Thyroid gland (tissue), 4 donors: Measurements from ENCODE around the gene INTS7. TPM values are rescaled to one million over a fixed set of nuclear protein-coding genes. Genes with fewer than 3 reads are reported as not detected.
"Not testable (repeated sequence)": the region's sequence is repeated elsewhere in the genome, so short reads cannot be mapped to it uniquely, and the experiment has no call there.

Experiments
- DNase-seq, 2 donors: peaks; one replicate each; pipeline ENCODE4 v3.0.0-alpha.2; 2019
- H3K27ac ChIP-seq, 3 donors: fragments of 200-600 bp; sonication (generic); 1 replicate in 2 of 3; 2 replicates in 1 of 3; pipeline ENCODE4 v1.5.1; 2016 to 2019; ENCODE audit warnings: mild to moderate bottlenecking in 1 of 3, moderate library complexity in 1 of 3
- H3K27me3 ChIP-seq: fragments of 200-600 bp; sonication (generic); one replicate; pipeline ENCODE4 v1.5.1; 2019
- H3K36me3 ChIP-seq, 2 donors: fragments of 200-600 bp; sonication (generic); one replicate each; pipeline ENCODE4 v1.5.1; 2016 to 2019
- H3K4me1 ChIP-seq, 2 donors: fragments of 200-600 bp; sonication (generic); one replicate each; pipeline ENCODE4 v1.5.1; 2017 to 2019
- H3K4me3 ChIP-seq, 3 donors: fragments of 200-600 bp; sonication (generic); replicated peaks in 1 of 3; 1 replicate in 2 of 3; 2 replicates in 1 of 3; pipeline ENCODE4 v1.5.1; 2016; ENCODE audit warnings: mild to moderate bottlenecking in 1 of 3
- H3K9me3 ChIP-seq: fragments of 200-600 bp; sonication (generic); one replicate; pipeline ENCODE4 v1.5.1; 2017
- CTCF ChIP-seq, 6 experiments: fragments of 200-600 bp in 3 of 6; fragments of 450-650 bp in 3 of 6; sonication (generic) in 3 of 6; IDR thresholded peaks; one replicate each; pipeline ENCODE4 v1.5.1; 2016 to 2019; ENCODE audit warnings: antibody characterized with exemption in 6 of 6, mild to moderate bottlenecking in 2 of 6, inconsistent platforms in 1 of 6, moderate library complexity in 1 of 6
- POLR2A ChIP-seq, 2 donors: fragments of 450-650 bp; IDR thresholded peaks; one replicate each; pipeline ENCODE4 v1.6.1; 2017; ENCODE audit warnings: antibody characterized with exemption in 2 of 2, mild to moderate bottlenecking in 2 of 2, moderate library complexity in 1 of 2
- WGBS, 2 donors: methylation state at CpG; one replicate each; pipeline ENCODE4 v1.1.5; 2017; 5-methylcytosine and 5-hydroxymethylcytosine counted together
- intact Hi-C: fragments of 100-400 bp; cut with DNase I; formaldehyde crosslinking; loops from one replicate; pipeline ENCODE4 v1.15.1; 2023
- total RNA-seq, 4 donors: library from RNA; depleted of rRNA; stranded (reverse); fragments of >200 nt; gene quantifications; one replicate each; pipeline ENCODE4 v1.2.3, GENCODE V29; 2016

INTS7 gene
- total RNA-seq, 4 donors from 2014 or later = 14.8 to 22.6 (median 19.5) TPM

- intact Hi-C loops = no loop called here
- Histone ChIP-seq H3K4me3 (no peak overlapping the region), H3K36me3 (no peaks in the 10 kb centered on the region), H3K9me3 (no peaks in the 10 kb centered on the region), H3K27ac (no peak overlapping the region), H3K27me3 (no peaks in the 10 kb centered on the region), H3K4me1 (no peaks in the 10 kb centered on the region)
- DNase-seq = no peak
- TF ChIP-seq POLR2A (IDR thresholded peaks at IDR 0.05) (no peak), CTCF (IDR thresholded peaks at IDR 0.05) (no peak)
- whole genome bisulfite sequencing, 2 donors = 98% methylated on average over 3 of the region's 3 CpGs
Measured at GRCh38 chr1:212024469-212025149, 10.7 kb downstream of the INTS7 start.

GRCh38 chr1:212022908-212023307 is 12.4 kb downstream of the INTS7 start:
- intact Hi-C loops, DNase-seq, H3K4me3 ChIP-seq, H3K36me3 ChIP-seq, H3K27me3 ChIP-seq, H3K27ac ChIP-seq, H3K9me3 ChIP-seq, H3K4me1 ChIP-seq: not testable (repeated sequence)

- Histone ChIP-seq H3K27ac (no peak overlapping the region), H3K9me3 (no peaks in the 10 kb centered on the region), H3K36me3 (no peaks in the 10 kb centered on the region), H3K27me3 (no peaks in the 10 kb centered on the region), H3K4me3 (no peak overlapping the region), H3K4me1 (no peaks in the 10 kb centered on the region)
- intact Hi-C loops = no loop called here
- no peak for TF ChIP-seq POLR2A (IDR thresholded peaks at IDR 0.05)
- TF ChIP-seq CTCF (IDR thresholded peaks at IDR 0.05) = no peak
- DNase-seq = no peak
- WGBS, 2 donors = 95 to 96% methylated on average over 2 of the region's 2 CpGs
Measured at GRCh38 chr1:212021563-212021962, 13.8 kb downstream of the INTS7 start.

- Histone ChIP-seq H3K27me3 (no peaks in the 10 kb centered on the region), H3K36me3 (no peaks in the 10 kb centered on the region), H3K9me3 (no peaks in the 10 kb centered on the region), H3K4me3 (no peak overlapping the region), H3K27ac (no peak overlapping the region), H3K4me1 (no peaks in the 10 kb centered on the region)
- no peak for DNase-seq
- TF ChIP-seq POLR2A (IDR thresholded peaks at IDR 0.05) = no peak
- TF ChIP-seq CTCF (IDR thresholded peaks at IDR 0.05) = no peak
- WGBS, 2 donors = 90 to 92% methylated on average over 2 of the region's 2 CpGs
- intact Hi-C loops = no loop called here
Measured at GRCh38 chr1:212020975-212021374, 14.4 kb downstream of the INTS7 start.

- WGBS, 2 donors = 92% methylated on average over 2 of the region's 2 CpGs
- intact Hi-C loops = no loop called here
- peaks cover 0 to 4% of the 10 kb centered on the region in 2 donors for H3K4me1 ChIP-seq
Measured at GRCh38 chr1:212013672-212014071, 21.7 kb downstream of the INTS7 start.

More at GRCh38 chr1:212013672-212014071, 21.7 kb downstream of the INTS7 start:
- no peak overlapping the region for H3K4me3 ChIP-seq
- no peak overlapping the region for H3K27ac ChIP-seq
- no peaks in the 10 kb centered on the region for H3K9me3 ChIP-seq
- no peak for DNase-seq
- no peak for TF ChIP-seq CTCF (IDR thresholded peaks at IDR 0.05)
- no peak for TF ChIP-seq POLR2A (IDR thresholded peaks at IDR 0.05)
- no peaks in the 10 kb centered on the region for H3K27me3 ChIP-seq
- H3K36me3 ChIP-seq = no peaks in the 10 kb centered on the region
